H1 (cell line): ENCODE measurements around the gene SNX21.

Experiments
- ATF3 ChIP-seq: IDR thresholded peaks from 2 replicates; pipeline ENCODE4 v1.6.1; 2011; ENCODE audit warnings: low read depth, mild to moderate bottlenecking, low read length; ENCODE audit not compliant: insufficient read depth
- CBX5 ChIP-seq: fragments of 300-800, 300-1000 bp; sonication (generic); IDR thresholded peaks from 2 replicates; pipeline ENCODE4 v1.7.1; 2016; ENCODE audit warnings: antibody characterized with exemption, low read length, low read depth
- CTCF ChIP-seq, 3 experiments: IDR thresholded peaks; 1 replicate in 2 of 3; 2 replicates in 1 of 3; pipeline versions ENCODE4 v1.5.1 to v1.6.1; 2011; ENCODE audit warnings: low read length in 3 of 3, mild to moderate bottlenecking in 3 of 3, inconsistent platforms in 2 of 3, low read depth in 1 of 3, moderate library complexity in 1 of 3; ENCODE audit not compliant: insufficient read depth in 1 of 3; ENCODE audit errors: control extremely low read depth in 1 of 3
- EZH2 ChIP-seq: fragments of 200-600 bp; sonication (generic); IDR thresholded peaks from 2 replicates; pipeline ENCODE4 v1.7.1; 2012; ENCODE audit warnings: low read depth, mild to moderate bottlenecking, moderate library complexity, low read length, inconsistent platforms; ENCODE audit not compliant: severe bottlenecking
- GABPA ChIP-seq: IDR thresholded peaks from 2 replicates; pipeline ENCODE4 v1.6.1; 2011; ENCODE audit warnings: mild to moderate bottlenecking, low read length, moderate library complexity, borderline replicate concordance; ENCODE audit not compliant: insufficient read depth
- JUN ChIP-seq: IDR thresholded peaks from 2 replicates; pipeline ENCODE4 v1.6.1; 2011; ENCODE audit warnings: low read depth, mild to moderate bottlenecking, improper control_type of control experiment, low read length
- MAFK ChIP-seq: IDR thresholded peaks from 2 replicates; pipeline ENCODE4 v1.6.1; 2012; ENCODE audit warnings: low read depth, mild to moderate bottlenecking, improper control_type of control experiment, low read length
- POLR2A ChIP-seq, 2 experiments: IDR thresholded peaks; 1 replicate in 1 of 2; 2 replicates in 1 of 2; pipeline ENCODE4 v1.6.1; 2011; ENCODE audit warnings: low read depth in 2 of 2, low read length in 2 of 2, mild to moderate bottlenecking in 2 of 2; ENCODE audit errors: control extremely low read depth in 1 of 2
- RXRA ChIP-seq: IDR thresholded peaks from 2 replicates; pipeline ENCODE4 v1.6.1; 2011; ENCODE audit warnings: low read depth, mild to moderate bottlenecking, low read length, moderate library complexity; ENCODE audit not compliant: insufficient read depth
- TBP ChIP-seq: IDR thresholded peaks from 2 replicates; pipeline ENCODE4 v1.6.1; 2011; ENCODE audit warnings: low read depth, low read length, improper control_type of control experiment

GRCh38 chr20:45887346-45887715 lies 53.7 kb downstream of the SNX21 start, which contains the start of gene SPATA25:
- TF ChIP-seq TBP = no peak
- TF ChIP-seq POLR2A (IDR thresholded peaks at IDR 0.05; ENCODE audit: control extremely low read depth in 1 of 2, low read depth in 2 of 2, low read length in 2 of 2) = no peak
- TF ChIP-seq CTCF (IDR thresholded peaks at IDR 0.05; ENCODE audit: control extremely low read depth in 1 of 3, insufficient read depth in 1 of 3, low read depth in 1 of 3, low read length in 3 of 3) = no peak
- TF ChIP-seq EZH2 = no peak
- no peak for TF ChIP-seq GABPA
- no peak for TF ChIP-seq JUN
- TF ChIP-seq CBX5 = no peak
- TF ChIP-seq ATF3 = no peak
- TF ChIP-seq MAFK = no peak
- TF ChIP-seq RXRA = no peak
